Stimulated activated CD4-positive, alpha-beta T cell treated with anti-CD3 and anti-CD28 coated beads, Interleukin-2, amount 100 ng/mL, for 4 hours (primary cell): ENCODE data around the gene MLH3.

ENCODE experiments used
- DNase-seq: peaks from one replicate; pipeline ENCODE4 v3.0.0-alpha.2; 2020; ENCODE audit warnings: low read depth

MLH3 gene

DNA sequence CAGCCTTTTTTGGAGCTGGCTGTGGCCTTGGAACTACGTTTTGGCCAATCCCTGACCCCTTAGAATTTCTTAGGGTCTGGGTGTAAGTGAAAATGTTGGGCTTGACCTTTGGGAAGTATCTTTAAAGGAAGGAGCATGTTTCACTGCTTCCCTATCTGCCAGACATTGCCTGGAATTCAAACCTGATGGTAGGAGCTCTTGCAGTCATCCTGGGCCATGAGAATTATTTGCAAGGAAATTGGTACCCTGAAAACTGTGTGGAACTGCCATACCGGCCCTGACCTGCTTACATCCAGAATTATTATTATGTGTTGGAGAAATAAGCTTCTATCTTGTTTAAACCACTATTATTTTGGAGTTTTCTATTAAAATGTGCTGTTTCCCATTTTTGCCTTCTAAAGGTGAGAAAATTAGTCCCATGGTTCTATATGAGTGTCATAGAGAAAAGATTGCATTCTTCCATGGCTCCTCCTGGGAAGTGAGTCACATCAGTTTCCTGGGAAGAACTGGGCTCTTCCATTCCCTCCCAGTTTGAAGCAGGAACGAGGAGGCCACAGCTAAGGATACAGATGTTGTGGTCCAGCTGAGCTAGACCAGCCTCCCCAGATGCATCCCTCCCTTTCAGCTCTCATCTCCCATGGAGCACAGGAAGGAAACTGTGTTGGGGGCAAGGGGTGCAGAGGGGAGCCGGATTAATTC, 86.3 kb downstream of the MLH3 start:
- DNase-seq: no peak
